ENCODE data around the gene CEP19. TPM values are rescaled to one million over a fixed set of nuclear protein-coding genes. Genes with fewer than 3 reads are reported as not detected.

Gene CEP19
- total and polyA plus RNA-seq, 2 of the 4 experiments (the other 2 are of a cell fraction), result 1.1 to 1.4 TPM

DNA sequence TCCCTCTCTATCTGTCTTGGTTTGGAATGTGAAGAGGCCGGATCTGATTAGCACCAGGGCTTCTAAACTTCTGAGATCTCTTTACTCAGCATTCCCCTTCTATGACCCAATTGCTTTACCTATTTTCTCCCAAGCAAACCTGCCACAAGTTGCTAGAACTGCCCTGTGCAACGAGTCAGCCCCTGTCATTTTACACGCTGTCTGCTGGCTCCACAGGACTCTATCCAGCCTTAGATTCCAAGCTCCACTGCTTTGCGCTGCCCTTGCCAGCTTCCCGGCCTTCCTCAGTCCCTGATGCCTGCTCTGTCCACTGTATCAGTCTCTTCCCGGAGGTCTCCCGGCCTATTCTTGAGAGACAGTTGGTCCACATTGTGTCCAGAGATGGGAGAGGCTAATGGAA, 12.3 kb downstream of the CEP19 start:
- Histone ChIP-seq H3K4ac (ENCODE audit: low read depth, low read length) (no peak overlapping the region), H3K79me1 (ENCODE audit: low read depth in 1 of 2, low read length in 2 of 2) (no peaks in the 10 kb centered on the region), H4K91ac (ENCODE audit: insufficient read depth, low read depth, low read length) (no peak overlapping the region), H2BK20ac (ENCODE audit: low read depth, low read length) (no peak overlapping the region), H3K4me1 (ENCODE audit: control insufficient read depth, insufficient read depth, low read length) (no peaks in the 10 kb centered on the region), H4K8ac (ENCODE audit: low read depth in 2 of 2, low read length in 2 of 2) (no peak overlapping the region), H3K14ac (replicated peaks; ENCODE audit: low read depth, low read length) (no peak overlapping the region), H3K23ac (ENCODE audit: low read depth, low read length) (no peak overlapping the region), H3K9me3 (ENCODE audit: control insufficient read depth, insufficient read depth, low read length) (no peaks in the 10 kb centered on the region), H3K4me3 (ENCODE audit: insufficient read depth, low read depth, low read length) (no peak overlapping the region), H3K9me1 (ENCODE audit: insufficient read depth, low read length) (no peaks in the 10 kb centered on the region), H2BK5ac (ENCODE audit: low read depth, low read length, poor library complexity, severe bottlenecking) (no peak overlapping the region), H4K20me1 (ENCODE audit: insufficient read depth, low read length) (no peaks in the 10 kb centered on the region), H2AK9ac (replicated peaks; ENCODE audit: low read depth, low read length, poor library complexity) (no peak overlapping the region), H2AK5ac (ENCODE audit: low read depth, low read length) (no peak overlapping the region), H2AFZ (replicated peaks; ENCODE audit: low read length, poor library complexity) (peak overlapping the region; percentile 51), H3K4me2 (ENCODE audit: low read depth, low read length) (no peak overlapping the region), H3K9ac (ENCODE audit: low read depth, low read length) (no peak overlapping the region), H4K5ac (ENCODE audit: low read depth, low read length) (no peak overlapping the region), H2BK15ac (ENCODE audit: low read depth, low read length) (no peak overlapping the region), H3K27me3 (ENCODE audit: control insufficient read depth, insufficient read depth, low read length) (no peaks in the 10 kb centered on the region), H3K27ac (ENCODE audit: insufficient read depth, low read length) (no peak overlapping the region), H3K36me3 (ENCODE audit: control insufficient read depth, insufficient read depth, low read length) (no peaks in the 10 kb centered on the region), H3K56ac (ENCODE audit: extremely low read depth, insufficient read depth, low read length) (no peak overlapping the region), H3K18ac (ENCODE audit: low read depth, low read length) (no peak overlapping the region), H2BK120ac (ENCODE audit: low read depth, low read length) (no peak overlapping the region)
- CTCF ChIA-PET, result no interaction called here
- in situ Hi-C loops (cut with MboI; ENCODE audit: low sequenced_read_pairs) (no loop called here), intact Hi-C loops (cut with micrococcal nuclease) (no loop called here), dilution Hi-C loops (cut with HindIII; ENCODE audit: low sequenced_read_pairs, unreplicated experiment) (no loop called here)
- no peak for DNase-seq
- 0 out of 2 replicates have a peak, but pooled peaks have one; percentile 35 for ATAC-seq (ENCODE audit: low read depth)
- POLR2A ChIA-PET (ENCODE audit: unreplicated experiment), result no interaction called here
- TF ChIP-seq NFE2L2 (IDR thresholded peaks at IDR 0.05; ENCODE audit: low read depth, low read length) (no peak), CEBPB (IDR thresholded peaks at IDR 0.05; ENCODE audit: low read depth, low read length) (no peak)
- BruUV-seq (replicated peaks), result no TSS peak
- 54% methylated on average over 2 of the region's 7 CpGs; no CpG with 5 or more reads in 1 of the 2 experiments for WGBS, 2 experiments (ENCODE audit: extremely low coverage in 2 of 2, insufficient read length in 1 of 2)

Data from IMR-90 (cell line).